CD4-positive, alpha-beta T cell treated with Interferon gamma for 1 hour (primary cell): ENCODE data around the gene RNF144B.
"Not testable (repeated sequence)": the region's sequence is repeated elsewhere in the genome, so short reads cannot be mapped to it uniquely, and the experiment has no call there.

ENCODE experiments used
- DNase-seq: peaks from one replicate; pipeline ENCODE4 v3.0.0-alpha.2; 2020

The RNF144B gene

GRCh38 chr6:18380158-18380836, 6.9 kb upstream of the RNF144B start:
- no peak for DNase-seq

GRCh38 chr6:18380851-18381250, 6.3 kb upstream of the RNF144B start:
- DNase-seq, result no peak

- DNase-seq, result no peak
Measured at GRCh38 chr6:18383441-18383840, 3.7 kb upstream of the RNF144B start.

GRCh38 chr6:18384621-18385020, 2.5 kb upstream of the RNF144B start:
- no peak for DNase-seq

GRCh38 chr6:18386298-18386976, 713 bp upstream of the RNF144B start:
- DNase-seq, result no peak

GRCh38 chr6:18388271-18388670, 1.1 kb downstream of the RNF144B start:
- DNase-seq, result no peak

GRCh38 chr6:18388942-18389341, 1.8 kb downstream of the RNF144B start:
- no peak for DNase-seq

- DNase-seq, result no peak
Measured at GRCh38 chr6:18389479-18389878, 2.3 kb downstream of the RNF144B start.

- no peak for DNase-seq
Measured at GRCh38 chr6:18390476-18390875, 3.3 kb downstream of the RNF144B start.

- no peak for DNase-seq
Measured at GRCh38 chr6:18391023-18391422, 3.9 kb downstream of the RNF144B start.

GRCh38 chr6:18392346-18392877, 5.3 kb downstream of the RNF144B start:
- DNase-seq, result no peak

- no peak for DNase-seq
Measured at GRCh38 chr6:18393698-18394097, 6.5 kb downstream of the RNF144B start.

- no peak for DNase-seq
Measured at GRCh38 chr6:18395177-18395855, 8.2 kb downstream of the RNF144B start.

- no peak for DNase-seq
Measured at GRCh38 chr6:18395856-18396197, 8.7 kb downstream of the RNF144B start.

GRCh38 chr6:18397701-18398100, 10.6 kb downstream of the RNF144B start:
- DNase-seq, result no peak

- DNase-seq, result not testable (repeated sequence)
Measured at GRCh38 chr6:18398225-18398624, 11.1 kb downstream of the RNF144B start.

GRCh38 chr6:18400831-18401446, 13.8 kb downstream of the RNF144B start:
- no peak for DNase-seq

GRCh38 chr6:18404965-18405364, 17.8 kb downstream of the RNF144B start:
- not testable (repeated sequence) for DNase-seq

GRCh38 chr6:18405477-18406293, 18.5 kb downstream of the RNF144B start:
- no peak for DNase-seq

- no peak for DNase-seq
Measured at GRCh38 chr6:18406955-18407749, 20.0 kb downstream of the RNF144B start.

- DNase-seq, result not testable (repeated sequence)
Measured at GRCh38 chr6:18409602-18410001, 22.5 kb downstream of the RNF144B start.

- DNase-seq, result no peak
Measured at GRCh38 chr6:18410412-18410811, 23.3 kb downstream of the RNF144B start.
